Ascending aorta (tissue), 2 donors: ENCODE results near the gene ZNF48. TPM values are rescaled to one million over a fixed set of nuclear protein-coding genes. Genes with fewer than 3 reads are reported as not detected.

Source experiments
- DNase-seq, 2 donors: peaks; one replicate each; pipeline ENCODE4 v3.0.0-alpha.2; 2019; ENCODE audit warnings: low spot score in 2 of 2
- H3K27ac ChIP-seq, 2 donors: fragments of 200-600 bp; sonication (generic); one replicate each; pipeline ENCODE4 v1.5.1; 2016 to 2017; ENCODE audit warnings: mild to moderate bottlenecking in 1 of 2
- H3K27me3 ChIP-seq: fragments of 200-600 bp; sonication (generic); one replicate; pipeline ENCODE4 v1.5.1; 2017
- H3K36me3 ChIP-seq, 2 donors: fragments of 200-600 bp; sonication (generic); one replicate each; pipeline ENCODE4 v1.5.1; 2016
- H3K4me1 ChIP-seq, 2 donors: fragments of 200-600 bp; sonication (generic); one replicate each; pipeline ENCODE4 v1.5.1; 2016 to 2017; ENCODE audit warnings: mild to moderate bottlenecking in 1 of 2
- H3K4me3 ChIP-seq, 2 donors: fragments of 200-600 bp; sonication (generic); one replicate each; pipeline ENCODE4 v1.5.1; 2016 to 2017; ENCODE audit warnings: mild to moderate bottlenecking in 1 of 2
- H3K9me3 ChIP-seq, 2 donors: fragments of 200-600 bp; sonication (generic); one replicate each; pipeline ENCODE4 v1.5.1; 2016
- CTCF ChIP-seq, 3 experiments: fragments of 200-600 bp in 2 of 3; fragments of 450-650 bp in 1 of 3; sonication (generic) in 2 of 3; IDR thresholded peaks; one replicate each; pipeline ENCODE4 v1.5.1; 2016 to 2019; ENCODE audit warnings: antibody characterized with exemption in 3 of 3, mild to moderate bottlenecking in 1 of 3, moderate library complexity in 1 of 3
- intact Hi-C: fragments of 100-400 bp; cut with DNase I; formaldehyde crosslinking; loops from one replicate; pipeline ENCODE4 v1.15.1; 2023
- total RNA-seq: library from RNA; depleted of rRNA; stranded (reverse); fragments of >200 nt; gene quantifications from one replicate; pipeline ENCODE4 v1.1.0, GENCODE V29; 2016

The ZNF48 gene
- total RNA-seq, 1 donor from 2014 or later: 25.1 TPM

GRCh38 chr16:30350134-30350871 lies 44.9 kb upstream of the ZNF48 start:
- peaks cover 21 to 28% of the 10 kb centered on the region in 2 donors for H3K36me3 ChIP-seq
- peaks cover 10 to 29% of the 10 kb centered on the region in 2 donors for H3K4me1 ChIP-seq
- no peaks in the 10 kb centered on the region for H3K27me3 ChIP-seq
- DNase-seq: no peak
- no peaks in the 10 kb centered on the region for H3K9me3 ChIP-seq
- intact Hi-C loops: no loop called here
- no peak overlapping the region for H3K4me3 ChIP-seq
- H3K27ac ChIP-seq: no peak overlapping the region
- TF ChIP-seq CTCF (IDR thresholded peaks at IDR 0.05): no peak

- Histone ChIP-seq H3K27ac (peak overlapping the region in 1 of 2 donors; percentile 98), H3K27me3 (no peaks in the 10 kb centered on the region), H3K9me3 (no peaks in the 10 kb centered on the region), H3K4me1 (peaks cover 10 to 36% of the 10 kb centered on the region in 2 donors), H3K4me3 (no peak overlapping the region), H3K36me3 (peaks cover 21 to 28% of the 10 kb centered on the region in 2 donors)
- no peak for TF ChIP-seq CTCF (IDR thresholded peaks at IDR 0.05)
- no peak for DNase-seq
- intact Hi-C loops: no loop called here
These were observed 44.2 kb upstream of the ZNF48 start for GRCh38 chr16:30351001-30351441.

GRCh38 chr16:30351586-30352419 lies 43.4 kb upstream of the ZNF48 start:
- H3K36me3 ChIP-seq: peaks cover 21 to 28% of the 10 kb centered on the region in 2 donors
- H3K27me3 ChIP-seq: no peaks in the 10 kb centered on the region
- H3K27ac ChIP-seq: peak overlapping the region; percentile 95 to 98
- intact Hi-C loops: no loop called here
- DNase-seq: peak; percentile 45 to 94
- peaks cover 10 to 42% of the 10 kb centered on the region in 2 donors for H3K4me1 ChIP-seq
- no peak for TF ChIP-seq CTCF (IDR thresholded peaks at IDR 0.05)
- no peak overlapping the region for H3K4me3 ChIP-seq
- no peaks in the 10 kb centered on the region for H3K9me3 ChIP-seq

- no peak for TF ChIP-seq CTCF (IDR thresholded peaks at IDR 0.05)
- peak overlapping the region; percentile 95 to 98 for H3K27ac ChIP-seq
- no peak for DNase-seq
- intact Hi-C loops: no loop called here
- H3K4me3 ChIP-seq: no peak overlapping the region
- peaks cover 10 to 42% of the 10 kb centered on the region in 2 donors for H3K4me1 ChIP-seq
- H3K9me3 ChIP-seq: no peaks in the 10 kb centered on the region
- no peaks in the 10 kb centered on the region for H3K27me3 ChIP-seq
- peaks cover 23 to 34% of the 10 kb centered on the region in 2 donors for H3K36me3 ChIP-seq
These were observed 42.5 kb upstream of the ZNF48 start for GRCh38 chr16:30352488-30353401.
